ENCODE measurements around the gene SHOC1. TPM values are rescaled to one million over a fixed set of nuclear protein-coding genes. Genes with fewer than 3 reads are reported as not detected.
"Not testable (repeated sequence)": the region's sequence is repeated elsewhere in the genome, so short reads cannot be mapped to it uniquely, and the experiment has no call there.

The SHOC1 gene
- total RNA-seq, 2 experiments from 2014 or later = not detected

- no peaks in the 10 kb centered on the region for H3K27me3 Mint-ChIP-seq (ENCODE audit: low read depth)
- ATAC-seq = no peak
- POLR2A ChIA-PET = no interaction called here
- H3K4me3 Mint-ChIP-seq = no peak overlapping the region
- CTCF ChIA-PET = interaction anchor here (0.9 kb wide), 1 partner anchor 206 kb away, joined by 3 read pairs; no protein-coding TSS in a partner anchor
- H3K27ac Mint-ChIP-seq = no peak overlapping the region
- no peaks in the 10 kb centered on the region for H3K9me3 Mint-ChIP-seq (ENCODE audit: insufficient read depth)
- no peak for DNase-seq
- H3K36me3 Mint-ChIP-seq (ENCODE audit: low read depth) = no peaks in the 10 kb centered on the region
- H3K4me1 Mint-ChIP-seq (ENCODE audit: low read depth) = peaks cover 19% of the 10 kb centered on the region
These were observed 9.2 kb upstream of the SHOC1 start for GRCh38 chr9:111803924-111804323.

DNA sequence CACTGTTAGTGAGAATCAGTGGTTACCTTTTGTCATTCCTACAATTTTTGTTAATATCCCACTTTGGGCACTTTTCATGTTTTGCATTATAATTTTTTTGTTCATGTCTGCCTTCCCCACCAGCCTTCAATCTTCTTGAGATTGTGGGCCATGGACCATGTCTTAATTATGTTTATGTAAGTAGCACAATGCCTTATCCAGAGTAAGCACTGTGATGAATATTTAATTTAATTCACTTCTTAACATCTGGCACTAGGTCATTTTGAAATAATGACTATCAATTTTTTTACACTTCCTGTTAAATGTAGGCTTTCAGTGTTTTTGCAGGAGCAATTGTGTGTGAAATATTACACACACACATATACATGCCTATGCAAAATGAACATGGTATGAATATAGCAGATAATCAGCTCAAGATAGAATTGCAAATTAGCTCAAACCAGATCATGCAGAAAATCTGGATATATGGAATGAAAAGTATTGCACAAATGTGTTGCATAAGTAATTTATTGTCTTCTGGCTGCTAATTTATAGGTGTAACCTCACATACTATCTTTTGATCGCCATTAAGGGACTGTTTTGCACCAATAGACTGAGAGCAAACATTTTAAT lies 5.3 kb upstream of the SHOC1 start:
- H3K4me3 Mint-ChIP-seq = no peak overlapping the region
- ChIA-PET CTCF (no interaction called here), POLR2A (no interaction called here)
- H3K4me1 Mint-ChIP-seq (ENCODE audit: low read depth) = peaks cover 9% of the 10 kb centered on the region
- no peaks in the 10 kb centered on the region for H3K9me3 Mint-ChIP-seq (ENCODE audit: insufficient read depth)
- H3K27ac Mint-ChIP-seq = no peak overlapping the region
- H3K36me3 Mint-ChIP-seq (ENCODE audit: low read depth) = no peaks in the 10 kb centered on the region
- no peak for ATAC-seq
- no peak for DNase-seq
- H3K27me3 Mint-ChIP-seq (ENCODE audit: low read depth) = no peaks in the 10 kb centered on the region

DNA sequence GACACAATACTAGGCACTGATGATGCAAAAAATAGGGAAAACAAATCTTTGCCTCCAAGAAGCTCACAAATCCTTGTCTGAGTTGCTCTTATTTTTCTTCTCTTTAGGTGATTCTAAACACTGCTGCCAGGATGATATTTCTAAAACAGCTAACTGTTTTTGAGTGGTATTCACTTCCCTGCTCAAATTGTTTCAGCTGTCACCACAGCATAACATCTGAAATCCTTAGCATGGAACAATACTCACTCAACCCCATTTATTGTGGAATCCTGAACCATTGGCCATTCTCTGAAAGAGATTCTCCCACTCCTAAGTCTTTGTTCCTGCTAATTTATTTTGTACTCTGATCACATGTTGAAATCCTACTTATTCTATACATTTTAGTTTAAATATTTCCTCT lies 4.8 kb upstream of the SHOC1 start:
- Mint-ChIP-seq H3K27ac (no peak overlapping the region), H3K27me3 (ENCODE audit: low read depth) (no peaks in the 10 kb centered on the region), H3K36me3 (ENCODE audit: low read depth) (no peaks in the 10 kb centered on the region), H3K4me1 (ENCODE audit: low read depth) (peaks cover 8% of the 10 kb centered on the region), H3K9me3 (ENCODE audit: insufficient read depth) (no peaks in the 10 kb centered on the region), H3K4me3 (no peak overlapping the region)
- ChIA-PET POLR2A (no interaction called here), CTCF (no interaction called here)
- DNase-seq (no peak), ATAC-seq (no peak)

DNA sequence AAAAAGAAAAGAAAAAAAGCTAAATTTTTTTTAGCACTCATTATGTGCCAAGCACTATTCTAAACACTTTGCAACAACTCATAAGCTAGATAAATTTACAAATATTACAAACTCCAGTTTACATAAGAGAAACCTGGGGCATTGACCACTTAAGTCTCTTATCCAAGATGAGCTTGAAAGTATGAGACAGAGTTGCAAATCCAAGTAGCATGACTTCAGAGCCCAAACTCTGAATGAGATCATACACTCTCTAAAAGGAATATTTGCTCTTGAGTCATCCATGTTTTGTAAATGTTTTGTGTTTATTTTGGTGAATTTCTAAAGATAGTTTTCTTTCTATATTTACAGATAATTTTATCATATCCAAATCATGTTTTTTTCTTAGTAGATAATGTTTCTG lies 4.0 kb upstream of the SHOC1 start:
- DNase-seq (no peak), ATAC-seq (no peak)
- Mint-ChIP-seq H3K9me3 (ENCODE audit: insufficient read depth) (no peaks in the 10 kb centered on the region), H3K27ac (no peak overlapping the region), H3K4me1 (ENCODE audit: low read depth) (peaks cover under 1% of the 10 kb centered on the region), H3K36me3 (ENCODE audit: low read depth) (no peaks in the 10 kb centered on the region), H3K4me3 (no peak overlapping the region), H3K27me3 (ENCODE audit: low read depth) (no peaks in the 10 kb centered on the region)
- ChIA-PET CTCF (no interaction called here), POLR2A (no interaction called here)

DNA sequence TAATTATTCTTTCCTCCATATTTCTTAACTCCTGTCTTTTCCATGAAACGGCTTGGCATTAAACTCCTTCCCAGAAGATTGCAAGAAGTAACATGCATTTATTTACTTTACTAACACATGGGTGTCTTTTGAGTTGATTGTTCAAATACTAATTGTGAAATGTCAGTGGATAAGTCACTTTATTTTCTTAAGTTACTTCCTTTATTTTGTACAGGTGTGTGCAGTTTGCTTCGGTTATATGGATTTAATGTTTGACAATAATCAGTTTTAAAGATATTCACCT lies 761 bp upstream of the SHOC1 start:
- no peaks in the 10 kb centered on the region for H3K4me1 Mint-ChIP-seq (ENCODE audit: low read depth)
- no peak overlapping the region for H3K4me3 Mint-ChIP-seq
- H3K27me3 Mint-ChIP-seq (ENCODE audit: low read depth) = no peaks in the 10 kb centered on the region
- H3K27ac Mint-ChIP-seq = no peak overlapping the region
- H3K9me3 Mint-ChIP-seq (ENCODE audit: insufficient read depth) = no peaks in the 10 kb centered on the region
- no peaks in the 10 kb centered on the region for H3K36me3 Mint-ChIP-seq (ENCODE audit: low read depth)
- ATAC-seq = no peak
- ChIA-PET CTCF (no interaction called here), POLR2A (no interaction called here)
- no peak for DNase-seq

- H3K4me1 Mint-ChIP-seq (ENCODE audit: low read depth); H3K36me3 Mint-ChIP-seq (ENCODE audit: low read depth); ATAC-seq; H3K4me3 Mint-ChIP-seq; H3K9me3 Mint-ChIP-seq (ENCODE audit: insufficient read depth); CTCF ChIA-PET; H3K27ac Mint-ChIP-seq; H3K27me3 Mint-ChIP-seq (ENCODE audit: low read depth); DNase-seq; POLR2A ChIA-PET: not testable (repeated sequence)
These were observed 2.9 kb downstream of the SHOC1 start for GRCh38 chr9:111791821-111792220.

GRCh38 chr9:111789881-111790280 lies 4.9 kb downstream of the SHOC1 start:
- Mint-ChIP-seq H3K27me3 (ENCODE audit: low read depth) (no peaks in the 10 kb centered on the region), H3K4me3 (no peak overlapping the region), H3K4me1 (ENCODE audit: low read depth) (no peaks in the 10 kb centered on the region), H3K27ac (no peak overlapping the region), H3K36me3 (ENCODE audit: low read depth) (peaks cover 2% of the 10 kb centered on the region), H3K9me3 (ENCODE audit: insufficient read depth) (peaks cover 6% of the 10 kb centered on the region)
- POLR2A ChIA-PET = no interaction called here
- CTCF ChIA-PET = no interaction called here
- no peak for DNase-seq
- ATAC-seq = no peak

DNA sequence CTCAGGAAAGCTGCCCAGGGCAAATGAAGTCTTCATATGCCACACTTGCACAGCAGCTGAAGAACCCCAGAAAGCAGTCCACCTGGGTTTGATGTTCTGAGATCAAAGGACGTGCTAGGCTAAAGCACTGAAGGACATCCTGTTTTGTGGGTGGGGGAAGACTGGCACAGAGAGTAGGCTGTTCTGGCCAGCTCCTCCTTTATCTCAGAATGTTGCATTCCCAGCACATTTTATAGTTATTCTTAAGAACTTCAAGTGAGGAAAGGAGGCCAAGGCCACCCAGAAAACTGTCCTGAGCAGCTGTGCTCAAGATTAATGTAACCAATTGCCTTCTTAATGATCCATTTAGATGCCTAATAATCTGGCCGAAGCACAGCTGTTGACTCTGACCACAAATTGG lies 10.9 kb downstream of the SHOC1 start:
- DNase-seq = no peak
- Mint-ChIP-seq H3K4me3 (no peak overlapping the region), H3K36me3 (ENCODE audit: low read depth) (peaks cover 2% of the 10 kb centered on the region), H3K4me1 (ENCODE audit: low read depth) (peaks cover 4% of the 10 kb centered on the region), H3K27me3 (ENCODE audit: low read depth) (no peaks in the 10 kb centered on the region), H3K9me3 (ENCODE audit: insufficient read depth) (peaks cover 6% of the 10 kb centered on the region), H3K27ac (no peak overlapping the region)
- no peak for ATAC-seq
- ChIA-PET CTCF (no interaction called here), POLR2A (interaction anchor here (0.6 kb wide), 1 partner anchor 534 kb away, joined by 3 read pairs; no protein-coding TSS in a partner anchor)

DNA sequence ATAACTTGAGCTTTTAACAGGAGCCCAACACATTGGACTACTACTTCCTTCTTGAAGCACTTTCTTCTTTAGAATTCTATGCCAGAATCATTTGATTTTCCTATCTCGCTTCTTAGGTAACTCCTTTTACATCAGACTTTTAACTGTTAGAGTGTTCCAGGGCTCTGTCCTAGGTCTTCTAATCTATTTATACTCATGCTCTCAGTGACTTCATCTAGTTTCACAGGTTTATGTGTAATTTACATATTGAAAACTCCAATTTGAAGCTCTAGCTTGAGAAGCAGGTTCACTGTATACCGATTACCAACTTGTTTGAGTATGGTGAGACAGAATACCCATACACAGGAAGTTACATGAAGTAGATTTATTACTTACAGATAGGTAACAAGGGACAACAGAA lies 11.3 kb downstream of the SHOC1 start:
- Mint-ChIP-seq H3K4me3 (no peak overlapping the region), H3K27me3 (ENCODE audit: low read depth) (no peaks in the 10 kb centered on the region), H3K9me3 (ENCODE audit: insufficient read depth) (peaks cover 6% of the 10 kb centered on the region), H3K36me3 (ENCODE audit: low read depth) (peaks cover 2% of the 10 kb centered on the region), H3K4me1 (ENCODE audit: low read depth) (peaks cover 4% of the 10 kb centered on the region), H3K27ac (no peak overlapping the region)
- DNase-seq (no peak), ATAC-seq (no peak)
- ChIA-PET CTCF (no interaction called here), POLR2A (no interaction called here)

DNA sequence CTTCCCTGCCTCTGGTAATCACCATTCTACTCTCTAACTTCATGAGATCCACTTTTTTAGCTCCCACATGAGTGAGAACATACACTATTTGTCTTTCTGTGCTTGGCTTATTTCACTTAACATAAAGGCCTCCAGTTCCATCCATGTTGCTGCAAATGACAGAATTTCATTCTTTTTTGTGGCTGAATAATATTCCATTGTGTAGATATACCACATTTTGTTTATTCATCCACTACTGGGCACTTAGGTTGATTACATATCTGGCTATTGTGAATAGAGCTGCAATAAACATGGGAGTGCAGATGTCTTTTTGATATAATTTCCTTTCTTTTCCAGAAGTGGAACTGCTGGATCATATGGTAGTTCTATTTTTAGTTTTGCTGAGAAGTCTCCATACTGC lies 28.7 kb downstream of the SHOC1 start:
- Mint-ChIP-seq H3K27me3 (ENCODE audit: low read depth) (no peaks in the 10 kb centered on the region), H3K4me1 (ENCODE audit: low read depth) (no peaks in the 10 kb centered on the region), H3K27ac (no peak overlapping the region), H3K36me3 (ENCODE audit: low read depth) (peaks cover 11% of the 10 kb centered on the region), H3K4me3 (no peak overlapping the region), H3K9me3 (ENCODE audit: insufficient read depth) (no peaks in the 10 kb centered on the region)
- ChIA-PET POLR2A (no interaction called here), CTCF (no interaction called here)
- ATAC-seq (no peak), DNase-seq (no peak)

DNA sequence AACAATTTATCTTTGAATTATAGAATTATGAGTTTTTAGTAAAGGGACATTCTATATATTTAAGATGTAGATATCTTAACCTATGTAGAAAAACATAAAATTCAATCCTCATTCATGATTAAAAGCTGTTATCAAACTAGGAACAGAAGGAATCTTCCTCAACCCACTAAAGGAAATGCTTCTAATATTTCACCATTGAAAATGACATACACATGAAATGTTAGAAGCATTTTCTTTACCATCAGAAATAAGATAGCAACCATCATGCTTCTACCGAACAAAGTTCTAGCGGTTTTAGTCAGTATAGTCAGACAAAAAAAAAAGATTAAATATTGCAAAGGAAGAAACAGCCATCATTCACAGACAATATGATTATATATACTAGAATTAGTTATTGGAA lies 32.2 kb downstream of the SHOC1 start:
- H3K27me3 Mint-ChIP-seq (ENCODE audit: low read depth) = no peaks in the 10 kb centered on the region
- POLR2A ChIA-PET = interaction anchor here (0.6 kb wide), 1 partner anchor 320 kb away, joined by 3 read pairs; no protein-coding TSS in a partner anchor

GRCh38 chr9:111759762-111760639 lies 34.7 kb downstream of the SHOC1 start:
- ChIA-PET POLR2A (interaction anchor here (0.7 kb wide), 1 partner anchor 9 kb away, joined by 3 read pairs; no protein-coding TSS in a partner anchor), CTCF (interaction anchor here (0.6 to 7.4 kb wide), 25 partner anchors 8 to 1060 kb away, joined by 3 to 79 read pairs (median 3); no protein-coding TSS in a partner anchor)
- ATAC-seq (peak; percentile 75), DNase-seq (peak; percentile 74)
- Mint-ChIP-seq H3K4me3 (no peak overlapping the region), H3K27me3 (ENCODE audit: low read depth) (no peaks in the 10 kb centered on the region), H3K36me3 (ENCODE audit: low read depth) (no peaks in the 10 kb centered on the region), H3K4me1 (ENCODE audit: low read depth) (peaks cover 2% of the 10 kb centered on the region), H3K27ac (no peak overlapping the region), H3K9me3 (ENCODE audit: insufficient read depth) (no peaks in the 10 kb centered on the region)

More for the DNA sequence above, 32.2 kb downstream of the SHOC1 start:
- peaks cover 5% of the 10 kb centered on the region for H3K36me3 Mint-ChIP-seq (ENCODE audit: low read depth)
- ATAC-seq (no peak), DNase-seq (no peak)
- no peak overlapping the region for H3K27ac Mint-ChIP-seq
- H3K4me1 Mint-ChIP-seq (ENCODE audit: low read depth) = peaks cover 2% of the 10 kb centered on the region
- CTCF ChIA-PET = interaction anchor here (1.8 to 7.4 kb wide), 2 partner anchors 313 to 316 kb away, joined by 5 to 79 read pairs; no protein-coding TSS in a partner anchor
- no peak overlapping the region for H3K4me3 Mint-ChIP-seq
- H3K9me3 Mint-ChIP-seq (ENCODE audit: insufficient read depth) = no peaks in the 10 kb centered on the region
